ENCODE data around the gene STKLD1.

The STKLD1 gene

DNA sequence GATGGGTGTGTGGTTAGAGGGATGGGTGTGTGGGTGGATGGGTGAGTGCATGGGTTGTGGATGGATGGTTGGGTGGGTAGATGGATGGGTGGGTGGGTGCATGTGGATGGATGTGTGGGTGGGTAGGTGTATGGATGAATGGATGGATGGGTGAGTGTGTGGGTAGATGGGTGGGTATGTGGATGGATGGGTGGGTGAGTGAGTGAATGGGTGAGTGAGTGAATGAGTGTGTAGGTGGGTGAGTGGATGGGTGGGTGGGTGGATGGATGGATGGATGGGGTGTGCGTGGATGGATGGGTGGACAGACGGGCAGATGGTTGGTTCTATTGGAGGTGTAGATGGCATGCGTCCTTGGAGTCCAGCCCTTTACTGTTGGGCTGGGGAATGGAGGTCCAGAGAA, 17.2 kb downstream of the STKLD1 start:
- peaks cover 67% of the 10 kb centered on the region for H3K27me3 ChIP-seq (replicated peaks; ENCODE audit: insufficient read depth, low read length)
- no peaks in the 10 kb centered on the region for H3K79me2 ChIP-seq (ENCODE audit: low read length)
- H3K27ac ChIP-seq (ENCODE audit: low read length), result no peak overlapping the region
- H3K4me3 ChIP-seq (ENCODE audit: low read length), result no peak overlapping the region
- no peaks in the 10 kb centered on the region for H3K9me2 ChIP-seq (replicated peaks; ENCODE audit: insufficient read depth, low read length)
- no peak overlapping the region for H3K9ac ChIP-seq (ENCODE audit: low read length)
- H3K9me3 ChIP-seq (replicated peaks; ENCODE audit: insufficient read depth, low read length), result no peaks in the 10 kb centered on the region
- H4K20me1 ChIP-seq (ENCODE audit: insufficient read depth, low read length), result no peaks in the 10 kb centered on the region
- no peak overlapping the region for H3K4me2 ChIP-seq (ENCODE audit: low read depth, low read length)
- no peak overlapping the region for H2AFZ ChIP-seq (ENCODE audit: low read length)
- no peaks in the 10 kb centered on the region for H3F3A ChIP-seq (ENCODE audit: insufficient read depth, low read length)
- H3K4me1 ChIP-seq (ENCODE audit: low read length), result no peaks in the 10 kb centered on the region
- no peak for DNase-seq
- H3K36me3 ChIP-seq (replicated peaks; ENCODE audit: insufficient read depth, low read length), result no peaks in the 10 kb centered on the region
- TF ChIP-seq EZH2phosphoT487 (IDR thresholded peaks at IDR 0.05; ENCODE audit: low read length) (no peak), EZH2 (optimal IDR thresholded peaks at IDR 0.05; ENCODE audit: low read depth, low read length) (no peak)
- TF ChIP-seq, protein P1, sequence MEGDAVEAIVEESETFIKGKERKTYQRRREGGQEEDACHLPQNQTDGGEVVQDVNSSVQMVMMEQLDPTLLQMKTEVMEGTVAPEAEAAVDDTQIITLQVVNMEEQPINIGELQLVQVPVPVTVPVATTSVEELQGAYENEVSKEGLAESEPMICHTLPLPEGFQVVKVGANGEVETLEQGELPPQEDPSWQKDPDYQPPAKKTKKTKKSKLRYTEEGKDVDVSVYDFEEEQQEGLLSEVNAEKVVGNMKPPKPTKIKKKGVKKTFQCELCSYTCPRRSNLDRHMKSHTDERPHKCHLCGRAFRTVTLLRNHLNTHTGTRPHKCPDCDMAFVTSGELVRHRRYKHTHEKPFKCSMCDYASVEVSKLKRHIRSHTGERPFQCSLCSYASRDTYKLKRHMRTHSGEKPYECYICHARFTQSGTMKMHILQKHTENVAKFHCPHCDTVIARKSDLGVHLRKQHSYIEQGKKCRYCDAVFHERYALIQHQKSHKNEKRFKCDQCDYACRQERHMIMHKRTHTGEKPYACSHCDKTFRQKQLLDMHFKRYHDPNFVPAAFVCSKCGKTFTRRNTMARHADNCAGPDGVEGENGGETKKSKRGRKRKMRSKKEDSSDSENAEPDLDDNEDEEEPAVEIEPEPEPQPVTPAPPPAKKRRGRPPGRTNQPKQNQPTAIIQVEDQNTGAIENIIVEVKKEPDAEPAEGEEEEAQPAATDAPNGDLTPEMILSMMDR (IDR thresholded peaks at IDR 0.05; ENCODE audit: low read length), result no peak

DNA sequence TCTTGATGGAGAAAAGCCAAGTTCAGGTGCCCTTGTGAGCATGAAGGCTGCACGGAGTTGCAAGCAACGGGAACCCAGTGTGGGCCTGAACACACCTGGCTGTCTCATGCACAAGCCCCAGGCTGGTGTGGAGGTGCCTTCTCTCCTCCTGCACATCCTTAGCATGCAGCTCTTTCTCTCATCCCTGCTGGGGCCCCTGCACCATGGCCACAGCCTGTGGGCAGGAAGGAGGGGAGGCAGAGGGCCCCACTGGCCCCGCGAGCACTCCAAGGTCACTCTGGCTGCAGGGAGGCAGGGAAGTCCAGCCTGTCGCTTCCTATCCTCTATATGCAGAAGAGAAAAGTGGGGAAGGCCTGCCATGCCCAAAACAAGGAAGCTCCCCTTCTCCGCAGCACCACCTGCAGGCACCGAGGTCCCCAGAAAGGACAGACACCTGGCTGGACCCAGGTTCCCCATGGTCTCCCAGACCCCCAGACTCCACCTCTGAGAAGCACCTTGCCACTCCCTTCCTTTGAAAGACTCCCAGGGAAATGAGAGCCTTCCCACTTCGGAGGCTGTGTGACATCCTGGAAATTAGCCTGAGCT, 18.6 kb downstream of the STKLD1 start:
- Histone ChIP-seq H3K36me3 (replicated peaks; ENCODE audit: insufficient read depth, low read length) (no peaks in the 10 kb centered on the region), H3K27ac (ENCODE audit: low read length) (no peak overlapping the region), H3K27me3 (replicated peaks; ENCODE audit: insufficient read depth, low read length) (peaks cover 58% of the 10 kb centered on the region), H3K9me3 (replicated peaks; ENCODE audit: insufficient read depth, low read length) (no peaks in the 10 kb centered on the region), H4K20me1 (ENCODE audit: insufficient read depth, low read length) (no peaks in the 10 kb centered on the region), H3K9me2 (replicated peaks; ENCODE audit: insufficient read depth, low read length) (no peaks in the 10 kb centered on the region), H3K9ac (ENCODE audit: low read length) (no peak overlapping the region), H2AFZ (ENCODE audit: low read length) (no peak overlapping the region), H3K79me2 (ENCODE audit: low read length) (no peaks in the 10 kb centered on the region), H3K4me2 (ENCODE audit: low read depth, low read length) (no peak overlapping the region), H3F3A (ENCODE audit: insufficient read depth, low read length) (no peaks in the 10 kb centered on the region), H3K4me3 (ENCODE audit: low read length) (no peak overlapping the region), H3K4me1 (ENCODE audit: low read length) (no peaks in the 10 kb centered on the region)
- DNase-seq, result no peak
- TF ChIP-seq EZH2phosphoT487 (IDR thresholded peaks at IDR 0.05; ENCODE audit: low read length) (no peak), EZH2 (optimal IDR thresholded peaks at IDR 0.05; ENCODE audit: low read depth, low read length) (no peak)
- TF ChIP-seq, protein P1 (IDR thresholded peaks at IDR 0.05; ENCODE audit: low read length), result no peak

DNA sequence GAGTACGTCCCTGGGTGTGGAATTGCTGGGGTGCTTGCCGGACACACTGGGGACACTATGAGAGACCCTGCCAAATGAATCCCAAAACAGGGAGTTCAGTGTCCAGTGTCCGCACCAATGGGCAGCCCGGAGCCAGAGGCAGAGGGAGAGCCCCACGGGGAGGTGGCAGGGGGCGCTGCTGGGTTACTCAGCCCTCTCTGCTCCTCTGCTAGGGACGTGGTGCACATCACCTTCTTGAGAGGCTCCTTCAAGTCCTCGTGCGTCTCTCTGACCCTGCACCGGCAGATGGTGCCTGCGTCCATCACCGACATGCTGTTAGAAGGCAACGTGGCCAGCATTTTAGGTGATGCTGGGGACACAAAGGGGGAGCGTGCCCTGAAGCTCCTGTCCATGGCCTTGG, 20.8 kb downstream of the STKLD1 start:
- H4K20me1 ChIP-seq (ENCODE audit: insufficient read depth, low read length), result no peaks in the 10 kb centered on the region
- H3K79me2 ChIP-seq (ENCODE audit: low read length), result no peaks in the 10 kb centered on the region
- no peak overlapping the region for H3K9ac ChIP-seq (ENCODE audit: low read length)
- H3K9me2 ChIP-seq (replicated peaks; ENCODE audit: insufficient read depth, low read length), result no peaks in the 10 kb centered on the region
- H3K36me3 ChIP-seq (replicated peaks; ENCODE audit: insufficient read depth, low read length), result no peaks in the 10 kb centered on the region
- no peak for TF ChIP-seq EZH2phosphoT487 (IDR thresholded peaks at IDR 0.05; ENCODE audit: low read length)
- TF ChIP-seq, protein P1 (IDR thresholded peaks at IDR 0.05; ENCODE audit: low read length), result peak; percentile 23; the same call in 1 of the 2 replicates
- H3K4me1 ChIP-seq (ENCODE audit: low read length), result no peaks in the 10 kb centered on the region
- no peaks in the 10 kb centered on the region for H3F3A ChIP-seq (ENCODE audit: insufficient read depth, low read length)
- no peak overlapping the region for H2AFZ ChIP-seq (ENCODE audit: low read length)
- no peak for DNase-seq
- no peaks in the 10 kb centered on the region for H3K9me3 ChIP-seq (replicated peaks; ENCODE audit: insufficient read depth, low read length)
- no peak overlapping the region for H3K4me2 ChIP-seq (ENCODE audit: low read depth, low read length)
- H3K27me3 ChIP-seq (replicated peaks; ENCODE audit: insufficient read depth, low read length), result peaks cover 45% of the 10 kb centered on the region
- no peak overlapping the region for H3K27ac ChIP-seq (ENCODE audit: low read length)
- no peak overlapping the region for H3K4me3 ChIP-seq (ENCODE audit: low read length)

Data from MM.1S (cell line).